ENCODE measurements around the gene R3HDM4.

R3HDM4 gene

GRCh38 chr19:929203-929890, 16.3 kb upstream of the R3HDM4 start:
- no peak for DNase-seq

- DNase-seq = no peak
Measured at GRCh38 chr19:928471-929202, 15.6 kb upstream of the R3HDM4 start.

GRCh38 chr19:927780-928401, 14.9 kb upstream of the R3HDM4 start:
- no peak for DNase-seq

- DNase-seq = no peak
Measured at GRCh38 chr19:927351-927779, 14.3 kb upstream of the R3HDM4 start.

DNA sequence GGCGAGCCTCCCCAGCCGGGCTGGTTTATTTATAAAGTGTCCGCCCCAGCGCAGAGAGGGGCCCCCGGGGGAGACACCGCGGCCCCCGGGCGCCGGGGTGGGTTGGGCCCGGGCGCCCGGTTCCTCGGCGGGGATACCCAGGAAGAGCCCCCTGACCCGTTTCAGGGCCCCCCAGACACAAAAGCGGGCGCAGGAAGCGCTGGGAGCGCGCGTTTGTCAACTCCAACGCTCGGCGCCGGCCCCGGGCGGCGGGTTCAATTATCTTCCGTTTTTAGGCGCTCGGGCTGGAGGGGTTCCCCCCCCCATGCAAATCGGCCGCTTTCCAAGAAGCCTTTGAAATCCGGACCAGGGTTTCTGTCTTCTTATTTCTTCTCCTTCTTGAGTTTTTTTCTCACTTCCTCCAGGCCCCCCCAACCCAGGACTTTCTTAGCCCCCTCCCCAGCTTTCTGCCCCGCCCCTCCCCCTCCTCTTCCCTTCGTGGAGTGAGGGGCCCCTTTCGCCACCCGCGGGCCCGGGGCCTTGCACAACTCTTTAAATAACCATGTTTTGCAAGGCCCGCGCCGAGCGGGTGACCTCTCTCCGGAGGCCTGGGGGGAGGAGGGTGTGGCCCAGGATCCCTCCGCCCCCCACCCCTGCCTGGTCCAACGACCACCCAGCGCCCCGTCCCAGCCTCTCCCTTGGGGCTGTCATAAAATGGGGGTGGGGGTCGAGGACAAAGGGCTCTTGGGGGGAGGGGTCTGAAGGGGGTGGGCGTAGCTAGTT, 13.8 kb upstream of the R3HDM4 start:
- DNase-seq = no peak

GRCh38 chr19:926323-926588, 13.2 kb upstream of the R3HDM4 start:
- no peak for DNase-seq

- DNase-seq = peak; percentile 76
Measured at GRCh38 chr19:925526-926322, 12.7 kb upstream of the R3HDM4 start, which contains the start of gene ARID3A. Gene ARID3A (plus strand): TSS chr19:926035. CDS start chr19:929529, 3,494 bp downstream.

GRCh38 chr19:925087-925525, 12.1 kb upstream of the R3HDM4 start:
- DNase-seq = no peak

DNA sequence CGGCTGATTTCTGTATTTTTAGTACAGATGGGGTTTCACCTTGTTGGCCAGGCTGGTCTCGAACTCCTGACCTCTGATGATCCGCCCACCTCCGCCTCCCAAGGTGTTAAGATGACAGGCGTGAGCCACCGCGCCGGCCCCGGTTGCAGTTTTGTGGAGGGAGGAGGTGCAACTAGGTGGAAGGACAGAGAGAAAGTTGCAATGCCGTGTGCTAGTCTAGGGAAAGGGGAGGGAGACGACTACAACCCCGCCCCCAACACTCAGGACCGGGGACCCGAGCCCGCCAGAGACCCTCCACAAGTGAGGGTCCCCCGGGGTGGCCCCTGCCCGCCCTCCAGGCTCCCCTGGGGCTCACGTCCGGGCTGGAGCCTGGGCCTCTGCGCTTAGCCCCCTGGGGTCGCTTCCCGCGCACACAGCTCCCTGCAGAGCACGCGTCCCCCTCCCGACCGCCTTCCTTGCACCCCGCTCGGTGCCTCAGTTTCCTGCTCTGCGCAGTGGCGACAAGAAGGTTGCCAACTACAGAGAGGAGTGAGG, 11.6 kb upstream of the R3HDM4 start:
- no peak for DNase-seq

GRCh38 chr19:920051-920864, 7.2 kb upstream of the R3HDM4 start:
- DNase-seq = peak; percentile 65

DNA sequence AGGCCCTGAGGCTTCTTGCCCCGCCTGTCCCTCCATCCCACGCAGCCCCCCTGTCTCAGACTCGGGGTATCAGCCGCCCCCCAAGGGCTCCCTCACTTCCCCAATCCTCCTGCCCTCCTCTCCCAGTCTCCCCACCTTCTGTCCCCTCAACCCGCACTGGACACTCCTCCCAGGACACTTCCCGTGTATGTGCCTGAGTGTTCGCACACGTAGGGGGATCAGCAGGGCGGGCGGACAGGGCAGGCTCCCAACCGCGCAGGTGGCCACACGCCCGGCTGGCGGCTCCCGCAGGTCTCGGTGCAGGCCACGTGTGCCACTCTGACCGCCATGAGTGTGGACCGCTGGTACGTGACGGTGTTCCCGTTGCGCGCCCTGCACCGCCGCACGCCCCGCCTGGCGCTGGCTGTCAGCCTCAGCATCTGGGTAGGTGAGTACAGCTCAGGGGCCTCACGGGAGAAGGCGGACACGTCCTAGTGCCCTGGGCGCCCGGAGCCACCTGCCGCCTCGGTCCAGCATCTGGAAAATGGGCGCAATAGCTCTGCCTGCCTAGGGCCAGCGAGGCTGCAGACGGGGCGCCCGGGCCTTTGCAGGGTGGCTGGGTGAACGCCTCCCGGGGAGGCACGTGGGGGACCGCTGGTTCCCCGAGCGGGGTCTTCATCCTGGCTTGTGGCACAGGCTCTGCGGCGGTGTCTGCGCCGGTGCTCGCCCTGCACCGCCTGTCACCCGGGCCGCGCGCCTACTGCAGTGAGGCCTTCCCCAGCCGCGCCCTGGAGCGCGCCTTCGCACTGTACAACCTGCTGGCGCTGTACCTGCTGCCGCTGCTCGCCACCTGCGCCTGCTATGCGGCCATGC, 6.4 kb upstream of the R3HDM4 start:
- DNase-seq = no peak

GRCh38 chr19:918481-919198, 5.6 kb upstream of the R3HDM4 start:
- no peak for DNase-seq

GRCh38 chr19:918152-918437, 5.1 kb upstream of the R3HDM4 start:
- DNase-seq = no peak

GRCh38 chr19:917323-918151, 4.5 kb upstream of the R3HDM4 start, which contains the start of gene KISS1R:
Gene KISS1R (plus strand): TSS chr19:917333. CDS start chr19:917503, 170 bp downstream.
- DNase-seq = peak; percentile 44

DNA sequence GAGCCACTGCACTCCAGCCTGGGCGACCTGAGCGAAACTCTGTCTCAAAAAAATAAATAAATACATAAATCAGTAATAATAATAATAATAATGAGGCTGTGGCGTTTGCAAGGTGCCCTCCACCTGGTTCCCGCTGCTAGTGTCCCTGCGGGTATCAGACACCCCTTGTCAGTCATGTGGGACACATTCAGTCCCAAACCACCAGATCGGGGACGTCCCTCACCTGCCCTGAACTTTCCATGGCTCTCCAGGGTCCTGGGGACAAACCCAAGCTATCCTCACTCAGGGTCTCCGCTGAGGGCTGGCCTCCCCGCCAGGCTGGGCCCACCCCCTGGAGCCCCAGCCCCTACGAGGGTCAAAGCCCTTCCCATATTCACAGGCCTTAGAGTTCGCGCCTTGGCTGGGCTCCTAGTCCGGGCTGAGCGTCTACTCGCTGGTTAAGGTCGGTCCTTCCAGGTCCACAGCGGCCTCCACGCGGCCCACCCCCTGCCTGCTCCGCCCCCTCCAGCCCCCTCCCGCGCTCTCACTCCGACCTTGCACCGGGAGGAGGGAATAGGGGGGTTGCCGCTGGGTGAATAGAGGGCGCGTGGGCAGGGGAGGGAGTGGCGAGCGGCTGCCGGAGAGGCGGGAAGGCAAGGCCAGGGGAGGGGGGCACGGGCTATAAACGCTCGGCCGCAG, 3.8 kb upstream of the R3HDM4 start:
- no peak for DNase-seq

GRCh38 chr19:912181-913079, 589 bp downstream of the R3HDM4 start:
- peak; percentile 46 for DNase-seq

Measured in activated gamma-delta T cell treated with Interleukin-2 at 50 U/mL for 16 hours (primary cell).